ENCODE results near the gene SLC39A11.

- no peak for TF ChIP-seq CTCF (conservative IDR thresholded peaks at IDR 0.05)
- no peak for TF ChIP-seq EZH2 (IDR thresholded peaks at IDR 0.05; ENCODE audit: low read depth)
Observed at GRCh38 chr17:73083432-73083831, 9.1 kb downstream of the SLC39A11 start.

All from PC-9 (cell line).